Stimulated activated CD4-positive, alpha-beta T cell treated with anti-CD3 and anti-CD28 coated beads, Interleukin-1b, Interleukin-23, amount 100 ng/mL, for 1 hour (primary cell): ENCODE measurements around the gene TAF1A.
A peak's percentile ranks its signal among the peaks of the same experiment; 100 is the strongest.
"Not testable (repeated sequence)": the region's sequence is repeated elsewhere in the genome, so short reads cannot be mapped to it uniquely, and the experiment has no call there.

Source experiments
- DNase-seq, 2 donors: peaks; one replicate each; pipeline ENCODE4 v3.0.0-alpha.2; 2020; ENCODE audit warnings: low read depth in 2 of 2

The TAF1A gene

GRCh38 chr1:222589462-222590302 is at the start of gene TAF1A:
TAF1A (minus strand) TSS chr1:222589933.
- peak; percentile 50 to 59 for DNase-seq

GRCh38 chr1:222634180-222635013 is 44.7 kb upstream of the TAF1A start:
- DNase-seq, result peak; percentile 29 to 55

- no peak for DNase-seq
Measured at GRCh38 chr1:222632749-222633148, 43.0 kb upstream of the TAF1A start.

GRCh38 chr1:222631611-222632208 is 42.0 kb upstream of the TAF1A start:
- no peak for DNase-seq

GRCh38 chr1:222629921-222630535 is 40.3 kb upstream of the TAF1A start:
- no peak for DNase-seq

GRCh38 chr1:222627232-222627631 is 37.5 kb upstream of the TAF1A start:
- DNase-seq, result no peak

GRCh38 chr1:222624214-222624613 is 34.5 kb upstream of the TAF1A start:
- DNase-seq, result no peak

GRCh38 chr1:222623458-222623857 is 33.7 kb upstream of the TAF1A start:
- DNase-seq, result no peak

- no peak for DNase-seq
Measured at GRCh38 chr1:222622765-222623164, 33.0 kb upstream of the TAF1A start.

- no peak for DNase-seq
Measured at GRCh38 chr1:222620566-222620965, 30.8 kb upstream of the TAF1A start.

- DNase-seq, result no peak
Measured at GRCh38 chr1:222618880-222619596, 29.3 kb upstream of the TAF1A start.

GRCh38 chr1:222618001-222618879 is 28.5 kb upstream of the TAF1A start, which contains the start of gene MIA3:
MIA3 (plus strand) TSS chr1:222618097; CDS start chr1:222618111, 14 bp downstream.
- DNase-seq, result peak in 1 of 2 donors; percentile 10

GRCh38 chr1:222617367-222617951 is 27.7 kb upstream of the TAF1A start:
- DNase-seq, result peak; percentile 68 to 87

GRCh38 chr1:222616525-222616924 is 26.8 kb upstream of the TAF1A start:
- DNase-seq, result no peak

GRCh38 chr1:222613627-222614026 is 23.9 kb upstream of the TAF1A start:
- no peak for DNase-seq

GRCh38 chr1:222610728-222611127 is 21.0 kb upstream of the TAF1A start:
- no peak for DNase-seq

GRCh38 chr1:222609111-222609510 is 19.4 kb upstream of the TAF1A start:
- DNase-seq, result not testable (repeated sequence)

- no peak for DNase-seq
Measured at GRCh38 chr1:222606757-222607156, 17.0 kb upstream of the TAF1A start.

GRCh38 chr1:222601257-222601656 is 11.5 kb upstream of the TAF1A start:
- DNase-seq, result no peak

GRCh38 chr1:222600281-222600680 is 10.5 kb upstream of the TAF1A start:
- DNase-seq, result no peak
